ENCODE measurements around the gene SLC25A39.
"Not testable (repeated sequence)": the region's sequence is repeated elsewhere in the genome, so short reads cannot be mapped to it uniquely, and the experiment has no call there.

The SLC25A39 gene

GRCh38 chr17:44353672-44354331, 29.2 kb upstream of the SLC25A39 start:
- DNase-seq: no peak

DNA sequence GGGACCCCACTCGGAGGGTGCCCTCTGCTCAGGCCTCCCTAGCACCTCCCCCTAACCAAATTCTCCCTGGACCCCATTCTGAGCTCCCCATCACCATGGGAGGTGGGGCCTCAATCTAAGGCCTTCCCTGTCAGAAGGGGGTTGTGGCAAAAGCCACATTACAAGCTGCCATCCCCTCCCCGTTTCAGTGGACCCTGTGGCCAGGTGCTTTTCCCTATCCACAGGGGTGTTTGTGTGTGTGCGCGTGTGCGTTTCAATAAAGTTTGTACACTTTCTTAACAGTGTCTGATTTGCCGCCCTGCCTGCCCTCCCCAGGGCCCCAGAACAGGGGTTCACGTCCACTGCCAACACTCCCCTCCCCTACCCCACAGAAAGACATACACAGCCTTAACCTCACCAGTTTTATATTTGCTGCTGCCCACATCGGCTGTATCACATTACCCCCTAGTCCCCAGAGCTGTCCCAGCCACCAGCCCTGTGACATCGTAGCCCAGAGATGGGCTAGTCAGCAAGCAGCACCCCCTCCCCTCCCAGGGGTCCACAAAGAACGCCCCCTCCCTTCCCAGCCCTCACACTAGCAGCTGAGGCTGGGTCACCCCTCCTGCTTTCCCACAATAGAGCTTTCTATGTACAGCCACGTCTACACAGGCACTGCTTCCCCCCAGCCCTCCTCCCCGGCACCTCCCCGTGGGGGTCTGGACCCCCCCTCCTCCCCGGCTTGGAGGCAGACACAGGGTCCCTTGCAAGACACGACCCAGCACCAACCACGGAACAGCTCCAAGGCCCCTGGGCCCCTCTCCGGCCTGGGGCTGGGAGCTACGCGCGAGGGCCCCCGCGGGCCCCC, 28.4 kb upstream of the SLC25A39 start:
- no peak for DNase-seq

- DNase-seq: no peak
Measured at GRCh38 chr17:44351961-44352827, 27.6 kb upstream of the SLC25A39 start.

GRCh38 chr17:44351464-44351863, 26.8 kb upstream of the SLC25A39 start:
- no peak for DNase-seq

DNA sequence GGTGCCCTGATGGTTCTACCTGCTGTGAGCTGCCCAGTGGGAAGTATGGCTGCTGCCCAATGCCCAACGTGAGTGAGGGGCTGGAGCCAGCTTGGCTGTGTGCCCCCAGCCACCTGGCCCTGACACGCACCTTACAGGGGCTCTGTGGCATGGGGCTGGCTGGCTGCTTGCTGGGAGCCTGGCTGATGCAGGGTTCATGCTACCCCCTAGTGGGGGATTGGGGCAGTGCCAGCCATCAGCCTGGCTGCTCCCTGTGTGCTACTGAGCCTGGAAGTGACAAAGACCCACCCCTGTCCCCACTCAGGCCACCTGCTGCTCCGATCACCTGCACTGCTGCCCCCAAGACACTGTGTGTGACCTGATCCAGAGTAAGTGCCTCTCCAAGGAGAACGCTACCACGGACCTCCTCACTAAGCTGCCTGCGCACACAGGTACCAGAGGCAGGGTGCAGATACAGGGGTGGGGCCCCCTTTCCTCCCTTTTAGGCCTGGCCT, 26.2 kb upstream of the SLC25A39 start:
- DNase-seq: peak; percentile 40

DNA sequence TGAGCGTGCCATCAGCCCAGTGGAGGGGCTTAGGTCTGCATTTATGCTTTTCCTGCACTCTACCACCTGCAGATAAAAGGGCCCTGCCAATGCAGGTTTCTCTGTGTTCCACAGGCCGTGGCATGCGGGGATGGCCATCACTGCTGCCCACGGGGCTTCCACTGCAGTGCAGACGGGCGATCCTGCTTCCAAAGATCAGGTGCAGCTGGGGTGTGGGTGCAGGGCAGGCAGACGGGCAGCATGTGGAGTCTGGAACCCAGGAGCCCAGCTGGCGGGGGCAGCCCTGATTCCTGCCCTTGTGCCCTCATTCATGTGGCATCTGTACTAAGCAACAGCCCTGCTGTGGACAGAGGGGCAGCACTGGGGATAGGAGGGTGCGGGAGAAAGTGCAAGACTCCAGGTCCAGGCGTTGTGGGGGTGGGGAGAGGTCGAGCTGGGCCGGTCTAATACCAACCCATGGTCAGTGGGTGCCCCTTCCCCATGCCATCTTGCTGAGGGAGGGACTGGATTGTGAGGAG, 25.0 kb upstream of the SLC25A39 start:
- DNase-seq: no peak

DNA sequence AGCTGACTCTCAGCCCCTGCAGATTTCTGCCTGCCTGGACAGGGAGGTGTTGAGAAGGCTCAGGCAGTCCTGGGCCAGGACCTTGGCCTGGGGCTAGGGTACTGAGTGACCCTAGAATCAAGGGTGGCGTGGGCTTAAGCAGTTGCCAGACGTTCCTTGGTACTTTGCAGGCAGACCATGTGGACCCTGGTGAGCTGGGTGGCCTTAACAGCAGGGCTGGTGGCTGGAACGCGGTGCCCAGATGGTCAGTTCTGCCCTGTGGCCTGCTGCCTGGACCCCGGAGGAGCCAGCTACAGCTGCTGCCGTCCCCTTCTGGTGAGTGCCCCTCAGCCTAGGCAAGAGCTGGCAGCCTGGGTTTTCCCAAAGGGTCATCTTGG, 24.4 kb upstream of the SLC25A39 start:
- DNase-seq: no peak

GRCh38 chr17:44348234-44348987, 23.8 kb upstream of the SLC25A39 start:
- DNase-seq: no peak

GRCh38 chr17:44347206-44348055, 22.8 kb upstream of the SLC25A39 start:
- not testable (repeated sequence) for DNase-seq

DNA sequence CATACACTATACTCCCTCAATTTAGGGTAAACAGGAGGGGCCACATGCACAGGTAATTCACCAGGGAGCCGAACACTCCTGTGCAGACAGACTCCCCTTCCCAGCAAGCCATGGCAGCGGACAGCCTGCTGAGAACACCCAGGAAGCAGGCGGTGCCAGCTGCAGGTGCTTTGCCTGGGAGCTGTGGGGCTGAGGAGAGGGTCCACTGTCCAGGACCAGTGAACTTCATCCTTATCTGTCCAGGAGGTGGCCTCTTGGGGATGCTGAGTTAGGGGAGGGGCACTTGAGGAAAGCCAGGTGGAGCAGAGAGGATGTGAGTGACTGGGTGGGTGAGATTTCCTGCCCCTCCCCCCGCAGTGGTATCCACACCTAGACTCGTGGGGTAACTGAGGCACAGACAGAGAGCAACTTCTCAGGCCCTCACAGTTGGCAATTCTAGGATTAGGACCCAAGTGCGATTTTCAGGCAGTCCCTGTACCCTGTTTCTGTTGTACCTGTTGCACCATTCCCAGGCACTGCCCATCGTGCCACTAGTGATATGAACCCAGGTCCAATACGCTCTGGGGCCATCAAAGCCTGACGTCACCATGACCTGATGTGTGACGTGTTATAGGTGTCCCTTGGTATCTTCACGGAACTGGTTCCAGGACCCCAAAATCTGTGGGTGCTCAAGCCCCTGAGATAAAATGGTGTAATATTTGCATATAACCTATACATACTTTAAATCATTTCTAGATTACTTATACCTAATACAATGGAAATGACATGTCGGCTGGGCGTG, 21.6 kb upstream of the SLC25A39 start:
- no peak for DNase-seq

DNA sequence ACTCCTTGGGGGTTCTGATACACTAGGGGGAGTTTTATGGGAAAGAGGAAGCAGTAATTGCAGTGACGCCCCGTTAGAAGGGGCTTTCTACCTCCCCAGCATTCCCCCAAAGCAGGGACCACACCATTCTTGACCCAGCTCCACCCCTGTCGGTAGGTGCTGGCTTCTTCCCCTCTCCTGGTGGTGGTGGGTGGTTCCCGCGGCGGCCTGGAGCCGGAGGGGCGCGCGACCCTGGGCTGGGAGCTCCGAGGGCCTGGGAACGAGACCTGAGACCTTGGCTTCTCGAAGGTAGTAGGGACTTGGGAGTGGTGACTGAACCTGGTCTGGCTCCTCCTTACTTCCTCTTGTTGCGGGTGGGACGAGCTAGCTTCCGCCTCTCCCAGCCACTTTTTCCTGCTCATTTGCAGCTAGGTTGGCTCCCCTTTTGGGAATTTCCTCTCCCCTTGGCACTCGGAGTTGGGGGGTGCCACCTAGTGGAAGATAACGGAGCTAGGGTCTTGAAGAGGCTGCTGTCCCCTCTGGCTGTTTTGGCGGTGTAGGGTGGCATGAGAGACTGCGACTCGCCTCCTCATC, 20.9 kb upstream of the SLC25A39 start:
- DNase-seq: peak; percentile 69

GRCh38 chr17:44344939-44345453, 20.4 kb upstream of the SLC25A39 start, which contains the start of gene GRN:
TSS of gene GRN (plus strand) at chr17:44345302. CDS start at chr17:44349165, 3,863 bp downstream.
- peak; percentile 97 for DNase-seq

DNA sequence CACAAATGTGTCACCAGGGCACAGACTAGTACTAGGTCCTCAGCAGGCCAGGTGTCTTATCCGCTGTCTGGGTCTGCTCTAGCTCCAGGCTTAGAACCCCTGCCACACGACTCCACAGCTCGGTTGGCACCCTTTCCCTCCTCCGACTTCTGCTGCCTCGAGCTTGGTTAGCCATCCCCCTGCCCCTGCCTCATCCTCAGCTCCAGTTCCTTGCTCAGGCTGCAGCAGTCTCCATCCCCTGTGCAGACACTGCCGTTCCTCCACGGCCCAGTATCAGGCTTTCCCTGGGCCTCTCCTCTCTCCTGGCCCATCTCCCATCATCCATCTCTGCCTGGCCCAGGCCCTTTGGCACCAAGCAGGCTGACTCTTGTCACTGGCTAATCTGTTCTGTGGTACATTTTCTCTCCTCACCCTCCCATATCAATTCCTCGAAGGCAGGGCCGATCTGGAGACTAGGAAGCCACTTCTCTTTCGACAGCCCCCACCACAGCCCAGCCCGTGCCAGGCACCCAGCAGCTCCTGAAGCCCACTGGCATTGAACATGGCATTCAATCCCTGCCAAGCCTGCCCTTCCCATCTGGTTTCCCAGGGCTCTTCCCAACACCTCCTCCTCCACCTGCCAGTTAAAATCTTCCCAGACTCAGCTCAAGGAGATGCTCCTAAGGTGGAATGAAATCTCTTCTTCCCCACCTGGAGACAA, 19.0 kb upstream of the SLC25A39 start:
- DNase-seq: no peak

DNA sequence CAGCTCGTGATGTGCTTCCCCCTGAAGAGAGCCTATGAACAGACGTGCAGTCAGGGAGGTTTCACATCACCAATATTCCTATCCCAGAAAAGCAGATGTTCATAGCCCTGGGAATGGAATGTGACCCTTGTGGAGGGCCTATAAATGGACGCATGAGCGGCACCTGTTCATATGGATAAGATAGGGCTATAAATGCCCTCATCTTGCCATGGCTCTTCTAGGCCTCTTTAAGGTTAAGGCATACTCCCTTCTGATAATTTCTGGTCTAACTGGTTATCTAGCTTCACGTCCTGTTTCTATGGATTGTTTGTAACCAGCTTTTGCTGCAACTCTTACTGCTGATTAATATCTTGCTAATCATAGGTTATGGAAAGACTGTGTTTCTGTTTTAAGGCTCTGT, 15.9 kb upstream of the SLC25A39 start:
- DNase-seq: not testable (repeated sequence)

- no peak for DNase-seq
Measured at GRCh38 chr17:44338702-44339101, 14.1 kb upstream of the SLC25A39 start.

GRCh38 chr17:44335968-44336367, 11.3 kb upstream of the SLC25A39 start:
- no peak for DNase-seq

DNA sequence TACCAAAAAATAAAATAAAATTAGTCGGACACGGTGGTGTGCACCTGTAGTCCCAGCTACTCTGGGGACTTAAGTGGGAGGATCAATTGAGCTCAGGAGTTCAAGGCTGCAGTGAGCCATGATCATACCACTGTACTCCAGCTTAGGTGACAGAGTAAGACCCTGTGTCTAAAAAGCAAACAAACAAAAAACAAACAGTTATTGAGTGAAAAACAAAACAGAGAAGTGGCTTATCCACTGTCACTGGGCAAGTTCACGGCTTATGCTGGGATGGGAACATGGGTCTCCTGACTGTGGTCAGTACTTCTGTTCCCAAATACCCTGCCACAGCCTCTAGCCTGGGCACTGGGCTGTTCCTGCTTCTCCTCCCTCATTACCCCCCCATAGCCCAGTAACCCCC, 10.9 kb upstream of the SLC25A39 start:
- DNase-seq: no peak

- DNase-seq: no peak
Measured at GRCh38 chr17:44334727-44335126, 10.1 kb upstream of the SLC25A39 start.

DNA sequence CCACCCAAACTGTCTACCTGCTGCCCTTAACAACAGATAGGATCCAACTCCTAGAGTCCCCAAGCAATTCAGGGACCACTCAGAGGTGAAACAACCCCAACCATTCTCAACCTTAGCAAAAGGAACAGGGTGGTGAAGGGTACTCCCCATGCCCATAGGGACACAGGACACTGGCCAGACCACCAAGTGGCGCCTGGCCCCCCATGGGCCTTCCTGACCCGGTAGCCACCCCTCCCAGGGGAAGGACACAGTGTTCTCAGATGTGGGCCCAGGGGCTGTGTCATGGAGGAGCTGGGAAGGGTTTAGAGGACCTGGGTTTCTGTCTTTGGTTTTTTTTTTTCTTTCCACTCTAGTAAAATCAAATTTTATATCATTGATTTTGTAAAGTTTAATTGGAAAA, 9.7 kb upstream of the SLC25A39 start:
- no peak for DNase-seq

All from NCI-H2171 (cell line).